ENCODE measurements around the gene NXNL1. TPM values are rescaled to one million over a fixed set of nuclear protein-coding genes. Genes with fewer than 3 reads are reported as not detected.

Gene NXNL1
- total and polyA plus RNA-seq, 2 of the 13 experiments (the other 11 are each of a cell fraction or from before 2014, with no cell fraction given): not detected

DNA sequence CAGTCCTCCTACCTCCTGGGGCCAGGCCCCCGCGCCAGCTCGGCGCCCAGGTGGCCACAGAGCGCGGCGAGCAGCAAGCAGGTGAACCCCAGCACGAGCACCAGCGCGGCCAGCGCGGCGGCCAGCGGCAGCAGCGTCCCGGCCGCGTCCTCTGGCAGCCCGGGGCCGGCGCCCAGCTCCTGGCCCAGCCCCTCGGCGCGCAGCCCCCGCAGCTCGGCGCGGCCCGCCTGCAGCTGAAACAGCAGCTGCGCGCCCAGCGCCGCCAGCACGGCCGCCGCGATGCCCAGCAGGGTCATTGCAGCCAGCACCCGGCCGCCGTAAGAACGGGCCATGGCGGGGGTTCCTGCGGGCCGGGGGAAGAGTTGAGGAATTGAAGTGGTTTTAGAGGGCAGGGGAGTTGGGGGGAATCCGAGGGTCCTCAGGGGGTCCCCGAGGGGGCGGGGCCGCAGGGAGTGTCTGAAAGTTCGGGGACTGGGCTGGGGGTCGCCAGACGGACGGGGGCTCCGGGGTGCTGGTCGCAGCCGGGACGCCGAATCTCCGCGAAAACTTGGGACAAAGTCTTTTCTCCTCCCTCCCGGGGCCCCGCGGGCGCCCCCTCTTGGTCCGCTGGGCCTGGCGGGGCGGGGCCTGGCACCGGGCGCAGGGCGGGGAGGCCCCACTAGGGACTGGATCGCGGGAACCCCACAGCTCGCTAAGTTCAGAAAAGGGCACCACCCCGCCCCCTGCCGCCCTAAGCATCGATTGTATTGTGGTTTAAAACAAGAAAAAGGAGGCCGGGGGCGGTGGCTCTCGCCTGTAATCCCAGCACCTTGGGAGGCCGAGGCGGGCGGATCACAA, 12.4 kb downstream of the NXNL1 start, which contains the start of gene TMEM221 (continued):
- TF ChIP-seq MTERF4 (CRISPR knock-in tag; IDR thresholded peaks at IDR 0.05) (peak; percentile 35; the same call in 1 of the 2 replicates), KDM2A (CRISPR knock-in tag; IDR thresholded peaks at IDR 0.05; ENCODE audit: borderline replicate concordance, low read depth) (0 out of 2 replicates have a peak, but pooled peaks have one; percentile 20), RCOR2 (CRISPR knock-in tag; IDR thresholded peaks at IDR 0.05) (0 out of 2 replicates have a peak, but pooled peaks have one; percentile 43), HMGXB4 (CRISPR knock-in tag; IDR thresholded peaks at IDR 0.05; ENCODE audit: borderline replicate concordance in 1 of 2, low read depth in 1 of 2) (peak; percentile 57 to 60; a peak in 2 of 4 replicates), ZBTB7B (CRISPR knock-in tag; IDR thresholded peaks at IDR 0.05) (peak; percentile 60), HNRNPLL (IDR thresholded peaks at IDR 0.05; ENCODE audit: low read depth, low read length, poor library complexity, severe bottlenecking) (peak; percentile 60)

- H3K4me1 ChIP-seq (ENCODE audit: insufficient read depth, low read length): 0 out of 2 replicates have a peak, but pooled peaks cover 7% of the 10 kb centered on the region
- ChIA-PET CTCF (ENCODE audit: low intra/inter-chr PET ratio, low total read pairs) (no interaction called here), POLR2A (interaction anchor here (1.1 kb wide), 1 partner anchor 41 kb away, joined by 3 read pairs; no protein-coding TSS in a partner anchor)
- no peaks in the 10 kb centered on the region for H3K9me3 ChIP-seq (ENCODE audit: low read length)
- H3K4me3 ChIP-seq (replicated peaks in 1 of 3; ENCODE audit: insufficient read depth in 1 of 3, low read depth in 2 of 3, low read length in 3 of 3): peak overlapping the region in 2 of 3 experiments; percentile 47 to 69; a peak in 3 of 6 replicates
- no peak for DNase-seq (ENCODE audit: low spot score)
- H3K9ac ChIP-seq (ENCODE audit: insufficient read depth, low read depth, low read length): no peak overlapping the region
- no peak overlapping the region for H3K27ac ChIP-seq (ENCODE audit: extremely low read length, insufficient read depth, low read length)
- WGBS (ENCODE audit: low lambda C conversion rate): 26% methylated on average over 2 of the region's 5 CpGs
- in situ Hi-C loops (cut with HindIII; ENCODE audit: extremely low pct_ligation_motif_present, low pct_unique_long_range_greater_than_20kb) (no loop called here), intact Hi-C loops (cut with micrococcal nuclease; ENCODE audit: unreplicated experiment) (loop anchor here (1.0 kb wide), 1 partner anchor 21 kb away; no protein-coding TSS in a partner anchor)
- H3K36me3 ChIP-seq (replicated peaks in 1 of 2; ENCODE audit: control insufficient read depth in 1 of 2, insufficient read depth in 2 of 2, low read length in 2 of 2): no peaks in the 10 kb centered on the region
- ATAC-seq: peak; percentile 40
- no peak for FAIRE-seq
- H2AFZ ChIP-seq (ENCODE audit: low read length): no peak overlapping the region
- H3K4me2 ChIP-seq (ENCODE audit: low read depth, low read length): peak overlapping the region; percentile 71
- no peaks in the 10 kb centered on the region for H4K20me1 ChIP-seq (ENCODE audit: insufficient read depth, low read length)
- H3K27me3 ChIP-seq (ENCODE audit: control insufficient read depth in 1 of 2, insufficient read depth in 2 of 2, low read length in 2 of 2): no peaks in the 10 kb centered on the region; a peak in 1 of 5 replicates
- BruUV-seq (replicated peaks): no TSS peak
- no peaks in the 10 kb centered on the region for H3K79me2 ChIP-seq (ENCODE audit: insufficient read depth, low read length)
- peak; percentile 30; the same call in 1 of the 2 replicates for TF ChIP-seq PATZ1 (CRISPR knock-in tag; IDR thresholded peaks at IDR 0.05)
- TF ChIP-seq, protein P1, sequence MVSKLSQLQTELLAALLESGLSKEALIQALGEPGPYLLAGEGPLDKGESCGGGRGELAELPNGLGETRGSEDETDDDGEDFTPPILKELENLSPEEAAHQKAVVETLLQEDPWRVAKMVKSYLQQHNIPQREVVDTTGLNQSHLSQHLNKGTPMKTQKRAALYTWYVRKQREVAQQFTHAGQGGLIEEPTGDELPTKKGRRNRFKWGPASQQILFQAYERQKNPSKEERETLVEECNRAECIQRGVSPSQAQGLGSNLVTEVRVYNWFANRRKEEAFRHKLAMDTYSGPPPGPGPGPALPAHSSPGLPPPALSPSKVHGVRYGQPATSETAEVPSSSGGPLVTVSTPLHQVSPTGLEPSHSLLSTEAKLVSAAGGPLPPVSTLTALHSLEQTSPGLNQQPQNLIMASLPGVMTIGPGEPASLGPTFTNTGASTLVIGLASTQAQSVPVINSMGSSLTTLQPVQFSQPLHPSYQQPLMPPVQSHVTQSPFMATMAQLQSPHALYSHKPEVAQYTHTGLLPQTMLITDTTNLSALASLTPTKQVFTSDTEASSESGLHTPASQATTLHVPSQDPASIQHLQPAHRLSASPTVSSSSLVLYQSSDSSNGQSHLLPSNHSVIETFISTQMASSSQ (IDR thresholded peaks at IDR 0.05; ENCODE audit: low read depth): no peak
- TF ChIP-seq, protein P1 (CRISPR knock-in tag; IDR thresholded peaks at IDR 0.05; ENCODE audit: borderline replicate concordance): 0 out of 2 replicates have a peak, but pooled peaks have one; percentile 19
Observed at GRCh38 chr19:17447704-17448130, 13.0 kb downstream of the NXNL1 start.

All from HepG2 (cell line).